EH (cell line): ENCODE measurements around the gene DIAPH3.

Experiments used
- DNase-seq: peaks from one replicate; pipeline ENCODE4 v3.0.0-alpha.2; 2015; ENCODE audit warnings: low read depth

The DIAPH3 gene

DNA sequence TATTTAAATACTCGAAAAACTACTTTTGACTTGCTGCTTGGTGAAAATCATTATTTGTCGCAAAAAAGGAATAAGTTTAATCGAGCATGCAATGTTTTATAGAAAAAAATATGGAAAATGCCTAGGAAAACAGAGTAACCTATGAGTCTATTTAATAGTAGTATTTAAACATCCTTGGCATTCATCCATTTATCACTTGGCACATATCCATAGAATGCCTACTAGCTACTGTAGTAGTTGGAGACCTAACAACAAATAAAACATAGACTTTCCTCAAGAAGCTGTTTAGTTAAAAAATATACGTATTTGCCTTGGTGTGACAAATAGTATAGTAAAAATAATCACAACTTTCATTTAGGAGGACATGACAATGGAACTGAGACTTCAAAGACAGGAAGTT, 302.1 kb downstream of the DIAPH3 start:
- peak; percentile 9 for DNase-seq

GRCh38 chr13:59856281-59856810, 307.4 kb downstream of the DIAPH3 start:
- DNase-seq = peak; percentile 81

DNA sequence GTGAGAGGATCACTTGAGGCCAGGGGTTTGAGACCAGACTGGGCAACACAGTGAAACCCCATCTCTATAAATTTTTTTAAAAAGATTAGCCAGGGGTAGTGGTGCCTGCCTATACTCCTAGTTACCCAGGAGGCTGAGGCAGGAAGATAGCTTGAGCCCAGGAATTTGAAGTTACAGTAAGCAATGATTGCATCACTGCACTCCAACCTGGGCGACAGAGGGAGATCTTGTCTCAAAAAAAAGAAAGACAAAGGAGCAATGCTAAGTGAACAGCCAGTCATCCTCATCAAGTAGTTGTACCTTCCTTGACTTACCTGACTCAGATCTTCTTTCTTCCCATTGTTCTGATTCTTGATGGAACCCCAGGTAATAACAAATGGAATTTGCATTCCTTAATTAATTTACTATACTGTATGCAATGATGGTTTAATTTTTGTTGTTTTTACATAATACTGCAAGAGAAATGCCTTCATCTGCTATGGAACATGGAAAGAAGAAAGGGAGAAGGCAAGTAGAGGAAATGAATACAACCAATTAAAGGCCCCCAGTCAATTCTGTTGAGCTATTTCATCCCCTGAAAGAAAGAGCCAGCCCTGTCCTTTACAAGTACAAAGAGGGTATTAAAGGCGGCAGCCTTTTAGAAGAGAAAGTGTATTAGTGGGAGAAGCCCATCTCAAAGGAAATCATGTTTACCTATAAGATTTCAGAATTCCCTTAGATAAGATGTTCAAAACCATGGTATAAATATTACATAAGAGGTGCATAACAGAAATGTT, 316.7 kb downstream of the DIAPH3 start:
- no peak for DNase-seq

- no peak for DNase-seq
Measured at GRCh38 chr13:59843040-59843439, 320.7 kb downstream of the DIAPH3 start.

DNA sequence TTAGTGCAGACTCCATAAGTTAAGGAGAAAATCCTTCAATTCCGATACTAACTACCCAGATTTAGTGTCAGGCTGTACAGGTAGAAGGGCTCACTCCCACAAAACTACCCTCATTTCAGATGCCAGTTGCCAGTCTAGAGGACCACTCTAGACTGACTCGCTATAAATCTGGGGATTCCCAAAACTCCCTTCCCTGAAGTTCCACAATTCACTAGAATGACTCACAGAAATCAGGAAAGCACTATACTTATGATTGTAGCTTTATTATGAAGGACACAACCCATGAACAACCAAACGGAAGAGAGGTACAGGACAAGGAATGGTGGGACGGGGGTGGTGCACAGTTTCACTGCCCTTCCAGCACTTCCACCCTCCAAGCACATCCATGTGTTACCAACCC, 321.2 kb downstream of the DIAPH3 start:
- no peak for DNase-seq

GRCh38 chr13:59839186-59839585, 324.5 kb downstream of the DIAPH3 start:
- no peak for DNase-seq

- DNase-seq = peak; percentile 43
Measured at GRCh38 chr13:59837101-59837500, 326.6 kb downstream of the DIAPH3 start.

DNA sequence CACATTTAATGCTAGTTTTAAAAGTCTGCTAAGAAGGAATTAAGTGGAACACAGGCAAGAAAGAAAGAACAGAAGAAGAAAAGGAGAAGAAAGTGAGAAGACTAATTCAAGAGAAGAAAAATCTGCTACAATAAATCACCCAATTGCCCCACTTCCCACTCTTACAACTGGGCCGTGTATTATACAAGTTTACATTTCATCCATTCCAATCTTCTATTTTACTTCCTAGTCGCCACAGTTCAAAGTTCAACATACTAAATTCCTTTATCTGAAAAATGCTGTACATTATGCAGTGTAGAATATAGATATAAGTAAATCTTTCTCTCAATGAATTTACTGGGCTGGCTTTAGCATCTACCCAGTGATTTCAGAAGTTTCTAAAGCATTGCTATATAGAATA, 328.2 kb downstream of the DIAPH3 start:
- DNase-seq = no peak

DNA sequence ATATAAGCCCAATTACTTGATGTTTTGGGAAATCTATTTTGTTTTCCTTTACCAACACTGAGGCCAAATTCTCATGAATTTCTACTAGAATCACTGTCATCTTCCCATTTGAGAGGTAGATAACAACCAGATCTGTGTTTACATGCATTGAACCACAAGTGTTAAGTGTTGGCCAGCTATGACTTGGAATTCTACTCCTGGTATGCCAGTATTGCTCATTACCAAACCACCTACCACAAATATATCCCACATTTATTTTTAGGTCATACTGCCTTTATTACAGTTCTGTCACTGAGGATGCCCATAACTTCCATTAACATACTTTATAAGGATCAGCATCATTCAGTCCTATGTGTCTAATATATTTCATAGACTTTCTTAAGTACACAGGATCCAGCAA, 328.9 kb downstream of the DIAPH3 start:
- DNase-seq = peak; percentile 80

DNA sequence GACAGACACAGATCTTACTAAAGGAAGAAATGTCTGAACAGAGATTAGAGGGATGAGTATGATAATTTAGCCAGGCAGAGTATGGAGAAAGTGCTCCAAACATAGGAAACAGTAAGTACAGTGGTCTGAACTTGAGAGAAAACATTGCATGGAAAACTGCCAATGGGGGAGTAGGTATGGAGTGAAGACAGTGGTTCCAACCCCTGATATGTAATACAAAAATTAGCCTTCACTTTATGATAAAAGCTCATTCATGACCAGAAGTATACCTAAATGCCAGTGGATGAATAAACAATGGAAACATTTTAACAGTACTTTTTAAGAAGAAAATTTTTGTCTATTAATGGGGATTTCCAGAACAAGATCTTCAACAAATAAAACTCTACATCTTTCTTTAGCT, 334.0 kb downstream of the DIAPH3 start:
- DNase-seq = no peak

- peak; percentile 87 for DNase-seq
Measured at GRCh38 chr13:59823486-59823885, 340.2 kb downstream of the DIAPH3 start.

DNA sequence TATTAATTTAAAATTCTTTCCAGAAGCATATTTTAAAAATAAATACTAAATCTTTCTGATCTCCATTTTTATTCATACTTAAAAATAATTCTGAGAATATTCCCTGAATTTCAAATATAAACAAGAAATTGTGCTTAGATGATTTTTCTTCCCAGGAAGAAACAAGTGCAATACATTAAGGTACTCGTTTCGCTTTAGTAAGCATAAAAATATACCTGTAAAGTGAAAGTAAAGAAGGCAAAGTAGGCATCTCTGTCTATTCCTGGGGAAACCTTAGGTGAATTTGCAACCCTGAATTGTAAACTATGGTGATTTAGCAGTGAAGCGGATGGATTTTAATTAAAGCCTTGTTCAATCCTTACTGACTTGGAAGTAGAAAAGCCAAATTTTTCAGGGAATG, 354.2 kb downstream of the DIAPH3 start:
- no peak for DNase-seq

DNA sequence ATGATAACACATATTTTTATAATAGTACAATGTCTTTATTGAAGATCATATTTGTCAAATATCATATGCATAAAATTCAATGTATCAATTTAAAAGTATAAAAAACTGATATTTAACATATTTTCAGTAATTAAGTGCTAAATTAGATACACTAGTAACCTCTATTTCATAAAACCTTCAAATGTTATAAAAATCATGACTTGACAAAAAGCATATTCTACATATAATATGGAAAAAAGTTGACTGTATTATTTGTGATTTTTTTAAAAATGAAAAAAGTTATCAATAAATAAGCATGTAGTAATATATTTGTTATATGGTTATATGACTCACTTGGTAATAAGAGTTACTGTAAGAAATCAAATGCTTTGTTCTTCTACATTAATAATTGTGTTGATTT, 356.9 kb downstream of the DIAPH3 start:
- no peak for DNase-seq

- no peak for DNase-seq
Measured at GRCh38 chr13:59801107-59801880, 362.4 kb downstream of the DIAPH3 start.

GRCh38 chr13:59793107-59793506, 370.6 kb downstream of the DIAPH3 start:
- DNase-seq = no peak

- peak; percentile 56 for DNase-seq
Measured at GRCh38 chr13:59790626-59791025, 373.1 kb downstream of the DIAPH3 start.

DNA sequence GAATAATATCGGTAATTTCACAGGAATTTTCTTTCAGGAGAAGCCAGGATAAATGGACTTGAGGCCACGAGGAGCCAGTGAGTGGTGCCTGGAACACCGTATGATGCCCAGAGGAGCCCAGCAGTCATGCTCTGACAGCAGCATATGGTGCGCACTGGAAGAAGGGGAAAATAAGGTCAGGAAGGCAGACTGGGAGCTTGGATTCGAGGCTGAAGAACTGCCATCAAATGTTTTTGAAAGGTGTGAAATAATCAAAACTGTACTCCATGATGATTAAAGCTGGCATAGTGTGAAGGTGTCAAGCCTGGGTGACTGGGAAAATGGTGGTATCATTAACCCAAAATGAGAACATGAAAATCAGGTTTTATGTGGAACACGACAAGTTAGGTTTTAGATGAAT, 374.2 kb downstream of the DIAPH3 start:
- no peak for DNase-seq

GRCh38 chr13:59787679-59788078, 376.0 kb downstream of the DIAPH3 start:
- DNase-seq = no peak

GRCh38 chr13:59782696-59783095, 381.0 kb downstream of the DIAPH3 start:
- no peak for DNase-seq

- DNase-seq = peak; percentile 33
Measured at GRCh38 chr13:59780058-59780457, 383.7 kb downstream of the DIAPH3 start.

DNA sequence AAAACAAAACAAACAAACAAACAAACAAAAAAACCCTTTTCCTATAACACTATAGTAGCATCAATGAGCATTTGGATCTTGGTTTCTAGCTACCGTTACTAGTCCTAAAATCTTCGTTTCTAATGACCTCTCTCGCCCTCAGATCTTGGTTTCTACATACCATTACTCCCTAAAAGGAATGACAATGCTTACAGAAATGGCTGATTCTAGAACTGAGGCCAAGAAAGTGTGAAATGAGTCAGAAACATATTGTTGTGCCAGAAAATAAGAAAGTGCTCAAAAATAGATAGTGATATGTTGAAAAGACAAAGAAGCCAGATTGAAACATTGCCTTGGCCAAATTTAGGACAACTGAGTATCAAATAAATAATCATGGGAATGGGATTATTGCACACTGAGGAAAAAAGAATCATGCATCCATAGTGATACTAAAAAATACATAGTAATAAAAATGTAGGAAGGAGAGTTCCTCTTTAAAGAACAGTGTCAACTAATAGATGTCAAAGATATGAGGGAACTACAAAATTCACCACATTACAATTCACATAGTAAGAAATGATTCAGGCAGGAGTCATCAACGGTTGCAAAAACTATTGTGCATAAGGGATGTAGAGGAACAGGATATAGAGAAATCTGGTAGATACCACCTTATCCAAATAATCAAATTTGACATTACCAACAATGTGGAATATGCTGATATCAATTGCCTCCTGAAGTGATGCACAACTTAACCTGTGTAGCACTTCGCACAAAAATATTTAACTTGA, 386.6 kb downstream of the DIAPH3 start:
- peak; percentile 90 for DNase-seq

DNA sequence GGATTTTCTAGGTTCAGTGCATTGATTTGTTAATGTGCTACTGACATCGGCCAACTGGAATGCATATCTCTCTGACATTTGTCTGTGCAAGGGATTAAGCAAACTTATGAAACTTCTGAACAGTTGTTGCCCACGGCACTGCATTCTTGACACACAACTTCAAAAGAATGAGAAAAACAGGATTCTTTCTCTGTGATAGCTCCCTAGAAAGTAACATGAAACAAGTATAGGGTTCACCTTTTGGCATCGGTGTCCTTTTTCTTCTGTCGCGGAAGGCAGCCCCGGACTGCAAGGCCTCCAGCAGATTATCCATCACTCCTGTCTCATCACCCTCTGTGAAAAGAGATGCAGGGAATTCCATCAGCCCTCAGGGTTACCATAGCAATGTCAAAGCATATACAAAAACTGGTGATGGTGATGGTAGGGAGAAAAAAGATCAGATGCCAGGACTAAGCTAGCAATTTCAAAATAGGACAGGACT, 389.2 kb downstream of the DIAPH3 start:
- peak; percentile 88 for DNase-seq
